LNCaP clone FGC (cell line): ENCODE measurements around the gene LRRC1.

Experiments
- DNase-seq: peaks from one replicate; pipeline ENCODE4 v3.0.0-alpha.2; 2011; ENCODE audit warnings: low read depth
- H3K4me3 ChIP-seq: 2 replicates; pipeline ENCODE4 v1.5.1; 2011; ENCODE audit warnings: mild to moderate bottlenecking, low read depth, low read length, control low read depth
- CTCF ChIP-seq: IDR thresholded peaks from 2 replicates; pipeline ENCODE4 v1.5.1; 2012; ENCODE audit warnings: mild to moderate bottlenecking; ENCODE audit not compliant: control insufficient read depth, insufficient read depth; ENCODE audit errors: extremely low read depth

LRRC1 gene

GRCh38 chr6:53892707-53893106 lies 97.9 kb downstream of the LRRC1 start:
- no peak for DNase-seq
- no peak overlapping the region for H3K4me3 ChIP-seq
- no peak for TF ChIP-seq CTCF

GRCh38 chr6:53894091-53894490 lies 99.3 kb downstream of the LRRC1 start:
- no peak overlapping the region for H3K4me3 ChIP-seq
- no peak for DNase-seq
- TF ChIP-seq CTCF = no peak

GRCh38 chr6:53896196-53896595 lies 101.4 kb downstream of the LRRC1 start:
- no peak for TF ChIP-seq CTCF
- no peak overlapping the region for H3K4me3 ChIP-seq
- no peak for DNase-seq

GRCh38 chr6:53898026-53898795 lies 103.4 kb downstream of the LRRC1 start:
- TF ChIP-seq CTCF = no peak
- DNase-seq = no peak
- H3K4me3 ChIP-seq = no peak overlapping the region

- no peak for TF ChIP-seq CTCF
- no peak for DNase-seq
- H3K4me3 ChIP-seq = no peak overlapping the region
These were observed 104.7 kb downstream of the LRRC1 start for GRCh38 chr6:53899512-53899911.

GRCh38 chr6:53903357-53903756 lies 108.6 kb downstream of the LRRC1 start:
- TF ChIP-seq CTCF = no peak
- DNase-seq = no peak
- no peak overlapping the region for H3K4me3 ChIP-seq

GRCh38 chr6:53906103-53906502 lies 111.3 kb downstream of the LRRC1 start:
- H3K4me3 ChIP-seq = no peak overlapping the region
- TF ChIP-seq CTCF = no peak
- DNase-seq = no peak
